Body of pancreas (tissue), 4 donors: ENCODE results near the gene GAMT. TPM values are rescaled to one million over a fixed set of nuclear protein-coding genes. Genes with fewer than 3 reads are reported as not detected.

Experiments
- ATAC-seq: fragments of 150-250 bp; one replicate; pipeline ENCODE4 v1.9.1; 2016
- DNase-seq, 4 donors: peaks; one replicate each; pipeline ENCODE4 v3.0.0-alpha.2; 2019
- H3K27ac ChIP-seq, 4 donors: fragments of 200-600 bp; sonication (generic); 1 replicate in 3 of 4; 2 replicates in 1 of 4; pipeline versions ENCODE4 v1.5.1 to v1.6.1; 2016 to 2019; ENCODE audit warnings: mild to moderate bottlenecking in 1 of 4, mixed read lengths in 1 of 4, moderate library complexity in 1 of 4
- H3K27me3 ChIP-seq, 2 donors: fragments of 200-600 bp; sonication (generic); one replicate each; pipeline ENCODE4 v1.6.0; 2016; ENCODE audit warnings: mild to moderate bottlenecking in 1 of 2
- H3K36me3 ChIP-seq, 2 donors: fragments of 200-600 bp; sonication (generic); replicated peaks in 1 of 2; 2 replicates each; pipeline ENCODE4 v1.5.1; 2016; ENCODE audit warnings: low read depth in 2 of 2; ENCODE audit not compliant: insufficient read depth in 1 of 2
- H3K4me1 ChIP-seq: fragments of 200-600 bp; sonication (generic); one replicate; pipeline ENCODE4 v1.6.0; 2016
- H3K4me3 ChIP-seq, 2 donors: fragments of 200-600 bp; sonication (generic); 1 replicate in 1 of 2; 2 replicates in 1 of 2; pipeline ENCODE4 v1.5.1; 2016 to 2019
- H3K9me3 ChIP-seq, 3 donors: fragments of 200-600 bp; sonication (generic); 1 replicate in 2 of 3; 2 replicates in 1 of 3; pipeline ENCODE4 v1.5.1; 2016
- POLR2A ChIP-seq, 3 donors: fragments of 450-650 bp; IDR thresholded peaks; one replicate each; pipeline ENCODE4 v1.6.1; 2016; ENCODE audit warnings: antibody characterized with exemption in 3 of 3, mild to moderate bottlenecking in 2 of 3
- WGBS, 2 donors: methylation state at CpG; one replicate each; pipeline ENCODE4 v1.1.5; 2017; 5-methylcytosine and 5-hydroxymethylcytosine counted together
- intact Hi-C: fragments of 100-400 bp; cut with DNase I; formaldehyde crosslinking; loops from one replicate; pipeline ENCODE4 v1.15.1; 2023
- total RNA-seq, 2 donors: library from RNA; depleted of rRNA; stranded (reverse); fragments of >200 nt; gene quantifications; one replicate each; pipeline ENCODE4 v1.1.0, GENCODE V29; 2016
- TF ChIP-seq, protein P1 (sequence below), 7 experiments: fragments of 450-650 bp in 4 of 7; fragments of 200-600 bp in 3 of 7; sonication (generic) in 3 of 7; IDR thresholded peaks; one replicate each; pipeline ENCODE4 v1.5.1; 2016 to 2019; ENCODE audit warnings: antibody characterized with exemption in 7 of 7

GAMT gene
- total RNA-seq, 2 donors from 2014 or later = 70.2 to 129 TPM

GRCh38 chr19:1433119-1434039 is 32.0 kb upstream of the GAMT start:
- WGBS, 2 donors = 88 to 90% methylated on average over 13 to 46 of the region's 47 CpGs
- intact Hi-C loops = no loop called here
- no peak for DNase-seq
- H3K4me3 ChIP-seq = no peak overlapping the region
- ATAC-seq = no peak
- no peaks in the 10 kb centered on the region for H3K9me3 ChIP-seq
- no peaks in the 10 kb centered on the region for H3K27me3 ChIP-seq
- peaks cover 17 to 21% of the 10 kb centered on the region in 2 donors for H3K36me3 ChIP-seq
- TF ChIP-seq POLR2A (IDR thresholded peaks at IDR 0.05) = no peak
- TF ChIP-seq, protein P1, sequence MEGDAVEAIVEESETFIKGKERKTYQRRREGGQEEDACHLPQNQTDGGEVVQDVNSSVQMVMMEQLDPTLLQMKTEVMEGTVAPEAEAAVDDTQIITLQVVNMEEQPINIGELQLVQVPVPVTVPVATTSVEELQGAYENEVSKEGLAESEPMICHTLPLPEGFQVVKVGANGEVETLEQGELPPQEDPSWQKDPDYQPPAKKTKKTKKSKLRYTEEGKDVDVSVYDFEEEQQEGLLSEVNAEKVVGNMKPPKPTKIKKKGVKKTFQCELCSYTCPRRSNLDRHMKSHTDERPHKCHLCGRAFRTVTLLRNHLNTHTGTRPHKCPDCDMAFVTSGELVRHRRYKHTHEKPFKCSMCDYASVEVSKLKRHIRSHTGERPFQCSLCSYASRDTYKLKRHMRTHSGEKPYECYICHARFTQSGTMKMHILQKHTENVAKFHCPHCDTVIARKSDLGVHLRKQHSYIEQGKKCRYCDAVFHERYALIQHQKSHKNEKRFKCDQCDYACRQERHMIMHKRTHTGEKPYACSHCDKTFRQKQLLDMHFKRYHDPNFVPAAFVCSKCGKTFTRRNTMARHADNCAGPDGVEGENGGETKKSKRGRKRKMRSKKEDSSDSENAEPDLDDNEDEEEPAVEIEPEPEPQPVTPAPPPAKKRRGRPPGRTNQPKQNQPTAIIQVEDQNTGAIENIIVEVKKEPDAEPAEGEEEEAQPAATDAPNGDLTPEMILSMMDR (IDR thresholded peaks at IDR 0.05) = no peak
- peaks cover 7% of the 10 kb centered on the region for H3K4me1 ChIP-seq
- no peak overlapping the region for H3K27ac ChIP-seq

DNA sequence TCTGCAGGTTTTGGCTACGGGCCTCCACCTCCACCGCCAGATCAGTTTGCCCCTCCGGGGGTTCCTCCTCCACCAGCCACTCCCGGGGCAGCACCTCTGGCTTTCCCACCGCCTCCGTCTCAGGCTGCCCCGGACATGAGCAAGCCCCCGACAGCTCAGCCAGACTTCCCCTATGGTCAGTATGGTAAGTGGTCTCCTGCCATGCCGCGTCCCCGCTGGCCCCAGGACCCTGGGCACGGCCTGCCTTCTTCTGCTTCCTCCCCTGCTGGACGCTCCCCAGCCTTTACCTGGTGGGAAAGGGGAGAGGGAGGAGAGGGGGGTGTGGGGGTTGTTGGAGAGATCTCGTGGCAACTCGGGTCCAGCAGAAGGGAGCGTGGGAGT is 31.2 kb upstream of the GAMT start:
- 90 to 99% methylated on average over 12 to 16 of the region's 16 CpGs for WGBS, 2 donors

DNA sequence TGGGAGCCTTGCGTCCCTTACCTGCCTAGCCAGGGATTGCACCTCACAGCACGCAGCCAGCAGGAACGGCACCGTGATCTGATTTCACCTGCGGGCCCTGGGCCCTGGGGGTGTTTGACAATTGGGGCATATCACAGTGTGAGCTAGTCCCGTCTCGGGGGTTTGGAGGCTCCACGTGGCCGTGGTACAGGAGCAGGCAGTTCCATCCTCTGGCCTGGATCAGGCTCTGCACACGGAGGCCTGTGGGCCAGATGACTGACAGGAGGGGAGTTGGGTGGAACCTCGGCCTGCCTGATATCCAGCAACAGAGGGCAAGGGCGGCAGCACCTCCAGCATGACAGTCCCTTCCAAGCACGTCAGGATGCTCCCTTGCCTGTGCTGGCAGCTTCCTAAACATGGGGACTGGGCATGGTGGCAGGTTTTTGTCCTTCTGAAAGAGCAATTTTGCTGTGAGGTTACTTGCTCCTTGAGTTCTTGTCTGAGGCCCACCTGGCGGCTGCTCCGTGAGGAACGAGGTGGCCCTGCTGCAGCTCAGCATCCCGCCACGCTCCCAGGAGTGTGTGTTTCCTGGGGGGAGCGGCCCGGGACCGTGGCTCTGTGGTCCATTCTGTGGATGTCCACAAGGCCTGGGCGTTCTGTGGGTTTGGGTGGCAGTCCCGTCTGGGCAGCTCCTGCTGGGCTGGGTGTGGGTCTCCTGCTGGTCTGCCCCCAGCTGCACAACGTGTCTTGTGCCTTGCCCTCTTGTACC is 30.6 kb upstream of the GAMT start:
- no peak overlapping the region for H3K4me3 ChIP-seq
- intact Hi-C loops = no loop called here
- no peaks in the 10 kb centered on the region for H3K9me3 ChIP-seq
- H3K36me3 ChIP-seq = peaks cover 17 to 21% of the 10 kb centered on the region in 2 donors
- no peak for TF ChIP-seq POLR2A (IDR thresholded peaks at IDR 0.05)
- TF ChIP-seq, protein P1 (IDR thresholded peaks at IDR 0.05) = no peak
- no peak for DNase-seq
- no peaks in the 10 kb centered on the region for H3K4me1 ChIP-seq
- WGBS, 2 donors = 90 to 92% methylated on average over 10 to 24 of the region's 24 CpGs
- no peak overlapping the region for H3K27ac ChIP-seq
- ATAC-seq = no peak
- H3K27me3 ChIP-seq = no peaks in the 10 kb centered on the region

More for the DNA sequence above, 31.2 kb upstream of the GAMT start:
- ATAC-seq = no peak
- TF ChIP-seq, protein P1 (IDR thresholded peaks at IDR 0.05) = no peak
- no peak for TF ChIP-seq POLR2A (IDR thresholded peaks at IDR 0.05)
- DNase-seq = no peak
- Histone ChIP-seq H3K9me3 (no peaks in the 10 kb centered on the region), H3K36me3 (peaks cover 17 to 21% of the 10 kb centered on the region in 2 donors), H3K4me3 (no peak overlapping the region), H3K27ac (no peak overlapping the region), H3K4me1 (peaks cover under 1% of the 10 kb centered on the region), H3K27me3 (no peaks in the 10 kb centered on the region)
- intact Hi-C loops = no loop called here

DNA sequence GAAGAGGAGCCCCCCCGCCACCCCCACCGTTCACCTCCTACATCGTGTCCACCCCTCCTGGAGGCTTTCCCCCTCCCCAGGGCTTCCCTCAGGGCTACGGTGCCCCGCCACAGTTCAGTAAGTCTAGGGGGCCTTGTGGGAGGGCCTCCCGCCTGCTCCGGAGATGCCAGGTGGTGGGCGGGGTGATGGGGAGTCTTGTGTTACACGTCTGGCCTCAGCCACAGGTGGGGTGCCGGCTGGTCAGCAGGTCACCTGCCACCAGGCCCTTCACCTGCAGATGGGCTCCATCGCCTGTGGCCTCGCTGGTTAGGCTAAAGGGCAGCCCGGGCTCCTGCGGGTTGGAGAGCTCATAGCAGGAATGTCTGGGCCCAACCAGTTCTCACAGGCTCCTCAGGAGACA is 28.9 kb upstream of the GAMT start:
- no peaks in the 10 kb centered on the region for H3K9me3 ChIP-seq
- H3K4me3 ChIP-seq = no peak overlapping the region
- no peak for ATAC-seq
- TF ChIP-seq, protein P1 (IDR thresholded peaks at IDR 0.05) = no peak
- TF ChIP-seq POLR2A (IDR thresholded peaks at IDR 0.05) = no peak
- intact Hi-C loops = no loop called here
- H3K27ac ChIP-seq = no peak overlapping the region
- no peak for DNase-seq
- H3K27me3 ChIP-seq = no peaks in the 10 kb centered on the region
- H3K36me3 ChIP-seq = peaks cover 17 to 22% of the 10 kb centered on the region in 2 donors
- 86 to 93% methylated on average over 8 to 12 of the region's 14 CpGs for WGBS, 2 donors
- H3K4me1 ChIP-seq = no peaks in the 10 kb centered on the region
